Fibroblast of lung (primary cell): Measurements from ENCODE around the gene CPE. TPM values are rescaled to one million over a fixed set of nuclear protein-coding genes. Genes with fewer than 3 reads are reported as not detected.

Experiments
- DNase-seq, 2 donors: peaks; one replicate each; pipeline versions ENCODE4 v3.0.0 to v3.0.0-alpha.2; 2010; ENCODE audit warnings: low read depth in 2 of 2
- H2AFZ ChIP-seq: 2 replicates; pipeline ENCODE4 v1.5.1; 2012; ENCODE audit warnings: low read length, control low read depth, inconsistent platforms
- H3K27ac ChIP-seq: 2 replicates; pipeline ENCODE4 v1.5.1; 2011; ENCODE audit warnings: low read length, control low read depth; ENCODE audit not compliant: insufficient read depth
- H3K27me3 ChIP-seq: 2 replicates; pipeline ENCODE4 v1.5.1; 2011; ENCODE audit warnings: mild to moderate bottlenecking, low read length; ENCODE audit not compliant: control insufficient read depth, insufficient read depth
- H3K36me3 ChIP-seq: 2 replicates; pipeline ENCODE4 v1.5.1; 2011; ENCODE audit warnings: low read length; ENCODE audit not compliant: control insufficient read depth, insufficient read depth
- H3K4me1 ChIP-seq: 2 replicates; pipeline ENCODE4 v1.5.1; 2011; ENCODE audit warnings: low read length; ENCODE audit not compliant: control insufficient read depth, insufficient read depth; ENCODE audit errors: extremely low read depth
- H3K4me2 ChIP-seq: 2 replicates; pipeline ENCODE4 v1.5.1; 2011; ENCODE audit warnings: low read length, control low read depth; ENCODE audit not compliant: insufficient read depth; ENCODE audit errors: extremely low read depth
- H3K4me3 ChIP-seq, 4 experiments: fragments of 200-600 bp in 1 of 4; sonication (generic) in 1 of 4; replicated peaks in 1 of 4; 2 replicates each; pipeline ENCODE4 v1.5.1; 2011 to 2016; ENCODE audit warnings: low read length in 4 of 4, low read depth in 3 of 4, mild to moderate bottlenecking in 3 of 4, control low read depth in 2 of 4, inconsistent platforms in 1 of 4, mixed read lengths in 1 of 4; ENCODE audit not compliant: insufficient read depth in 1 of 4; ENCODE audit errors: control extremely low read depth in 1 of 4
- H3K79me2 ChIP-seq: 2 replicates; pipeline ENCODE4 v1.5.1; 2012; ENCODE audit warnings: mild to moderate bottlenecking, low read length, inconsistent platforms; ENCODE audit not compliant: control insufficient read depth, insufficient read depth
- H3K9ac ChIP-seq: 2 replicates; pipeline ENCODE4 v1.5.1; 2011; ENCODE audit warnings: mild to moderate bottlenecking, low read length, control low read depth; ENCODE audit not compliant: insufficient read depth
- H3K9me3 ChIP-seq: 2 replicates; pipeline ENCODE4 v1.5.1; 2012; ENCODE audit warnings: low read depth, low read length; ENCODE audit not compliant: control insufficient read depth, insufficient read depth
- H4K20me1 ChIP-seq: 2 replicates; pipeline ENCODE4 v1.5.1; 2011; ENCODE audit warnings: low read length; ENCODE audit not compliant: control insufficient read depth, insufficient read depth; ENCODE audit errors: extremely low read depth
- EZH2 ChIP-seq: IDR thresholded peaks from 2 replicates; pipeline ENCODE4 v1.5.1; 2012; ENCODE audit warnings: low read length, control low read depth, mild to moderate bottlenecking; ENCODE audit errors: missing control alignments
- polyA plus RNA-seq, 2 donors: library from polyadenylated mRNA; depleted of rRNA in 1 of 2; stranded (reverse) in 1 of 2; unstranded in 1 of 2; fragments of >200 nt; gene quantifications; 2 replicates each; pipeline ENCODE4 v1.2.1, GENCODE V29; 2011 to 2012; ENCODE audit warnings: missing spikeins in 1 of 2
- total RNA-seq: library from RNA; depleted of rRNA; stranded (reverse); fragments of >200 nt; gene quantifications from 2 replicates; pipeline ENCODE4 v1.2.1, GENCODE V29; 2014
- TF ChIP-seq, protein P1 (sequence below), 2 donors: IDR thresholded peaks in 1 of 2; conservative IDR thresholded peaks in 1 of 2; 1 replicate in 1 of 2; 2 replicates in 1 of 2; pipeline ENCODE4 v1.5.1; 2011 to 2012; ENCODE audit warnings: low read length in 2 of 2, control low read depth in 1 of 2, inconsistent platforms in 1 of 2, low read depth in 1 of 2, mild to moderate bottlenecking in 1 of 2

The CPE gene
- total and polyA plus RNA-seq, 2 donors (not counting 1 experiment from before 2014, with no cell fraction given), result 20.2 to 51.7 TPM

DNA sequence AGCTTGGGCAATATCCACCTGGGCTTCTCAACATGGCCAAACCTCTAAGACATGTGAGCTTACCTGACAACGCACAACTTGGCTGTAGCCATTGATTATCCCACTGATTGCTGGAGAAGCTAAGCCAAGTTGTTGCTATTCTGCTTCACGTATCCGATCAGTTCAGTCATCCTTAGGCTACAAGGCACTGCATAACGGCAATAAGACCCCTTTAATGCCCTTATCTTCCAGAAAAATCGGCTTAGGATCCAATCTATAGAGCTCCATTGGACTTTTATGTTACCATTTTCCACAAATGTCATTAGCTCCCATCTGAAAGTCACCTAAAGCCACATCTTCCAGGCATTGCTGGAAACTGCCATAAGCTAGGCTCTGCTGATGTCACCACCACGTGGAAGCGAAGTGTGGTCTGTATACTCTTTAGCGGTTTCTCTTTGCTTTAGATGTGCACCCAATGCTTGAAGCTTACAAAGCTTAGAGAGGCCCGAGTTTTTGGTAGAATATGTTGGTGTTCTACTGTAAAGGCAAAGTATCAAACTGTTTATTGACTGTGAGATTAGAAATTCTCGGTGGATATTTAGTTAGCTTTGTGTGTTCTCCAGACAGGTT, 163.1 kb downstream of the CPE start:
- Histone ChIP-seq H3K4me3 (no peak overlapping the region), H3K27ac (no peak overlapping the region), H4K20me1 (no peaks in the 10 kb centered on the region), H3K9me3 (no peaks in the 10 kb centered on the region), H2AFZ (no peak overlapping the region), H3K27me3 (no peaks in the 10 kb centered on the region), H3K4me1 (no peaks in the 10 kb centered on the region), H3K4me2 (no peak overlapping the region), H3K9ac (no peak overlapping the region), H3K36me3 (no peaks in the 10 kb centered on the region), H3K79me2 (no peaks in the 10 kb centered on the region)
- TF ChIP-seq EZH2, result no peak
- TF ChIP-seq, protein P1, sequence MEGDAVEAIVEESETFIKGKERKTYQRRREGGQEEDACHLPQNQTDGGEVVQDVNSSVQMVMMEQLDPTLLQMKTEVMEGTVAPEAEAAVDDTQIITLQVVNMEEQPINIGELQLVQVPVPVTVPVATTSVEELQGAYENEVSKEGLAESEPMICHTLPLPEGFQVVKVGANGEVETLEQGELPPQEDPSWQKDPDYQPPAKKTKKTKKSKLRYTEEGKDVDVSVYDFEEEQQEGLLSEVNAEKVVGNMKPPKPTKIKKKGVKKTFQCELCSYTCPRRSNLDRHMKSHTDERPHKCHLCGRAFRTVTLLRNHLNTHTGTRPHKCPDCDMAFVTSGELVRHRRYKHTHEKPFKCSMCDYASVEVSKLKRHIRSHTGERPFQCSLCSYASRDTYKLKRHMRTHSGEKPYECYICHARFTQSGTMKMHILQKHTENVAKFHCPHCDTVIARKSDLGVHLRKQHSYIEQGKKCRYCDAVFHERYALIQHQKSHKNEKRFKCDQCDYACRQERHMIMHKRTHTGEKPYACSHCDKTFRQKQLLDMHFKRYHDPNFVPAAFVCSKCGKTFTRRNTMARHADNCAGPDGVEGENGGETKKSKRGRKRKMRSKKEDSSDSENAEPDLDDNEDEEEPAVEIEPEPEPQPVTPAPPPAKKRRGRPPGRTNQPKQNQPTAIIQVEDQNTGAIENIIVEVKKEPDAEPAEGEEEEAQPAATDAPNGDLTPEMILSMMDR (conservative IDR thresholded peaks at IDR 0.05 in 1 of 2, IDR thresholded peaks at IDR 0.05 in 1 of 2; ENCODE audit: low read depth in 1 of 2, low read length in 2 of 2), result no peak
- DNase-seq, result no peak

DNA sequence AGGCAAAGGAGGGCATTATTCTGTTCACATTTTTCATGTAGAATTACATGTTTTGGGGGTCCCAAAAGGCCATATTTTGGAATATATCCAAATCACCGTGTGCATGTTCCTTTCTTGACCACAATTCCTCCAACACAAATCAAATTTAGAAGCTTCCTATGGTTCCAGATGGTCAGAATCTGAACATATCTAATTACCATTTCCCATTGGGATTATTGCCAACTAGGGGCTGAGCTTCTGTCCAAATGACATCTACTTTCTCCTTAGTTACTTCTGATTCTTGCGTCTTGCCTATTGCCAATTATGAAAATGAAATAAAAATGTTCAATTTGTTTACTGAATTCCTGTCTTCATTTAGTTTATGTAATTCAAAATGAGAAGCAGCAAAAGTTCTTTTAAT, 163.7 kb downstream of the CPE start:
- Histone ChIP-seq H3K27me3 (no peaks in the 10 kb centered on the region), H3K27ac (no peak overlapping the region), H3K36me3 (no peaks in the 10 kb centered on the region), H2AFZ (no peak overlapping the region), H3K4me1 (no peaks in the 10 kb centered on the region), H3K79me2 (no peaks in the 10 kb centered on the region), H3K9me3 (no peaks in the 10 kb centered on the region), H4K20me1 (no peaks in the 10 kb centered on the region), H3K9ac (no peak overlapping the region), H3K4me2 (no peak overlapping the region), H3K4me3 (no peak overlapping the region)
- TF ChIP-seq EZH2, result no peak
- TF ChIP-seq, protein P1 (conservative IDR thresholded peaks at IDR 0.05 in 1 of 2, IDR thresholded peaks at IDR 0.05 in 1 of 2; ENCODE audit: low read depth in 1 of 2, low read length in 2 of 2), result no peak
- DNase-seq, result no peak

Other genes starting within 250 kb of the CPE start
- gene KLHL2, start 171.4 kb upstream of the CPE start, total RNA-seq, result 23.1 and 26.1 TPM in 2 replicates
- gene KLHL2, start 171.4 kb upstream of the CPE start, polyA plus RNA-seq, result 13.5 and 14.5 TPM in 2 replicates
- 271 and 743 TPM in 2 replicates for gene MSMO1, start 51.3 kb upstream of the CPE start, total RNA-seq
- gene MSMO1, start 51.3 kb upstream of the CPE start, polyA plus RNA-seq, result 191 and 328 TPM in 2 replicates